Keratinocyte (primary cell): Measurements from ENCODE around the gene TECPR1.

Experiments
- EZH2 ChIP-seq: IDR thresholded peaks from one replicate; pipeline ENCODE4 v1.6.1; 2012; ENCODE audit warnings: inconsistent platforms, mild to moderate bottlenecking, low read length, moderate library complexity
- TF ChIP-seq, protein P1 (sequence below), 3 experiments: IDR thresholded peaks in 1 of 3; conservative IDR thresholded peaks in 1 of 3; optimal IDR thresholded peaks in 1 of 3; 2 replicates in 2 of 3; 3 replicates in 1 of 3; pipeline versions ENCODE3 to v1.5.1; 2011; ENCODE audit warnings: low read length in 3 of 3, mild to moderate bottlenecking in 3 of 3, moderate library complexity in 2 of 3, control low read depth in 1 of 3, inconsistent platforms in 1 of 3; ENCODE audit not compliant: insufficient read depth in 2 of 3; ENCODE audit errors: extremely low read depth in 1 of 3

DNA sequence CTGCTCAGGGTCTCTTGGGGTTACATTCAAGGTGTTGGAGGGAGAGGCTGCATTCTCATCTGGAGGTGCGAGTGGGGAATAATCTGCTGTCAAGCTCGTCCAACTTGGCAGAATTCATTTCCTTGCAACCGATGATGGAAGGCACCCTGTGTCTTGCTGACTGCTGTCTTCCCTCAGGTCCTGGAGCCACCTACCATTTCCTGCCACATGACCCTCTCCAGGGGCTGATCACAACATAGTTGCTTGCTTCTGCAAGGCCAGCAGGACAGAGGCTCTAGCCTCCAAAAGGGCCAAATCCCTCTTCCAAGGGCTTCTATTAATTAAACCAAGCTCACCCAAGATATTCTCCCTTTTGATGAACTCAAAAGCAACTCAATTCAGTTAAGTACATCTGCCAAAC lies 15.3 kb upstream of the TECPR1 start:
- TF ChIP-seq EZH2, result no peak
- TF ChIP-seq, protein P1, sequence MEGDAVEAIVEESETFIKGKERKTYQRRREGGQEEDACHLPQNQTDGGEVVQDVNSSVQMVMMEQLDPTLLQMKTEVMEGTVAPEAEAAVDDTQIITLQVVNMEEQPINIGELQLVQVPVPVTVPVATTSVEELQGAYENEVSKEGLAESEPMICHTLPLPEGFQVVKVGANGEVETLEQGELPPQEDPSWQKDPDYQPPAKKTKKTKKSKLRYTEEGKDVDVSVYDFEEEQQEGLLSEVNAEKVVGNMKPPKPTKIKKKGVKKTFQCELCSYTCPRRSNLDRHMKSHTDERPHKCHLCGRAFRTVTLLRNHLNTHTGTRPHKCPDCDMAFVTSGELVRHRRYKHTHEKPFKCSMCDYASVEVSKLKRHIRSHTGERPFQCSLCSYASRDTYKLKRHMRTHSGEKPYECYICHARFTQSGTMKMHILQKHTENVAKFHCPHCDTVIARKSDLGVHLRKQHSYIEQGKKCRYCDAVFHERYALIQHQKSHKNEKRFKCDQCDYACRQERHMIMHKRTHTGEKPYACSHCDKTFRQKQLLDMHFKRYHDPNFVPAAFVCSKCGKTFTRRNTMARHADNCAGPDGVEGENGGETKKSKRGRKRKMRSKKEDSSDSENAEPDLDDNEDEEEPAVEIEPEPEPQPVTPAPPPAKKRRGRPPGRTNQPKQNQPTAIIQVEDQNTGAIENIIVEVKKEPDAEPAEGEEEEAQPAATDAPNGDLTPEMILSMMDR (optimal IDR thresholded peaks at IDR 0.05 in 1 of 3, IDR thresholded peaks at IDR 0.05 in 1 of 3, conservative IDR thresholded peaks at IDR 0.05 in 1 of 3; ENCODE audit: extremely low read depth in 1 of 3, insufficient read depth in 2 of 3, low read length in 3 of 3), result no peak
